Measurements from ENCODE around the gene CEND1.

CEND1 gene

GRCh38 chr11:765802-766091, 24.1 kb downstream of the CEND1 start:
- Histone ChIP-seq H3K36me3 (peaks cover 78 to 96% (median 90%) of the 10 kb centered on the region in 11 experiments), H3K27ac (no peak overlapping the region), H3K9ac (peak overlapping the region in 5 of 11 experiments; percentile 22 to 48 (median 27); a peak in 5 of 22 replicates), H3K4me2 (peak overlapping the region in 2 of 11 experiments; percentile 27 to 61; a peak in 2 of 22 replicates), H4K20me1 (peaks cover 57 to 99% (median 83%) of the 10 kb centered on the region in 11 experiments), H3K27me3 (no peaks in the 10 kb centered on the region), H3K9me3 (replicated peaks in 1 of 11) (no peaks in the 10 kb centered on the region), H3K4me3 (no peak overlapping the region), H3K4me1 (peaks cover 0 to 37% (median 8%) of the 10 kb centered on the region in 10 experiments; a peak in 12 of 20 replicates)
- TF ChIP-seq Cebpa-rat (IDR thresholded peaks at IDR 0.05), result 0 out of 22 replicates have a peak, but pooled peaks of 2 of the 11 experiments have one; percentile 13 to 20

- H3K4me2 ChIP-seq, result no peak overlapping the region; a peak in 1 of 22 replicates
- H3K27ac ChIP-seq, result no peak overlapping the region
- H3K9ac ChIP-seq, result peak overlapping the region in 5 of 11 experiments; percentile 22 to 48 (median 27); a peak in 5 of 22 replicates
- H4K20me1 ChIP-seq, result peaks cover 52 to 99% (median 83%) of the 10 kb centered on the region in 11 experiments
- no peaks in the 10 kb centered on the region for H3K27me3 ChIP-seq
- peaks cover 0 to 39% (median 8%) of the 10 kb centered on the region in 10 experiments; a peak in 12 of 20 replicates for H3K4me1 ChIP-seq
- TF ChIP-seq Cebpa-rat (IDR thresholded peaks at IDR 0.05), result no peak
- H3K9me3 ChIP-seq (replicated peaks in 1 of 11), result no peaks in the 10 kb centered on the region
- H3K36me3 ChIP-seq, result peaks cover 78 to 96% (median 90%) of the 10 kb centered on the region in 11 experiments
- H3K4me3 ChIP-seq, result no peak overlapping the region
These were observed 24.7 kb downstream of the CEND1 start for GRCh38 chr11:765025-765801.

DNA sequence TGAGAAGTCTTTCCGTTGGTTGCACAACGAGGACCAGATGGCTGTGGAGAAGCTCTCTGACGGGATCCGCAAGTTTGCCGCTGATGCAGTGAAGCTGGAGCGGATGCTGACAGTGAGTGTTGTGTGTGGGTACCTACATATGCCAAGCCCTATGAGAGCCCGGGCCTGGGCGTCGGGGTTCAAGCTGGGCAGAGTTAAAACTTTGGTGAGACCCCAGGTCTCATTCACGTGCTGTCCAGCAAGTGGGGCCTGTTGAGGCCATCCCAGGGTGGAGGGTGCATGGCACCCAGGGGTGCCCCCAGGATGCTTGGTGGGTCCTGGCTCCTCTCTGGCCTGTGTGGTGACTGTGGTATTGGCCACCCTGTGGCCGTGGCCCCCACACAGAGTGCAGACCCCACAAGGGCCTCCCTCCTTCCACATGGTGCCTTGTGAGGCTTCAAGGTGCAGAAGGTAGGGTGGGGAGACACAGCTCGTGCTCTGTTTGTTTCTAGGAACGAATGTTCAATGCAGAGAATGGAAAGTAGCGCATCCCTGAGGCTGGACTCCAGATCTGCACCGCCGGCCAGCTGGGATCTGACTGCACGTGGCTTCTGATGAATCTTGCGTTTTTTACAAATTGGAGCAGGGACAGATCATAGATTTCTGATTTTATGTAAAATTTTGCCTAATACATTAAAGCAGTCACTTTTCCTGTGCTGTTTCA, 25.4 kb downstream of the CEND1 start:
- Histone ChIP-seq H3K4me3 (no peak overlapping the region), H3K9me3 (replicated peaks in 1 of 11) (no peaks in the 10 kb centered on the region), H4K20me1 (peaks cover 49 to 99% (median 85%) of the 10 kb centered on the region in 11 experiments), H3K9ac (no peak overlapping the region), H3K36me3 (peaks cover 78 to 97% (median 92%) of the 10 kb centered on the region in 11 experiments), H3K4me2 (no peak overlapping the region), H3K27me3 (no peaks in the 10 kb centered on the region), H3K27ac (no peak overlapping the region), H3K4me1 (peaks cover 0 to 43% (median 8%) of the 10 kb centered on the region in 10 experiments; a peak in 12 of 20 replicates)
- TF ChIP-seq Cebpa-rat (IDR thresholded peaks at IDR 0.05), result no peak

GRCh38 chr11:763549-764321, 26.2 kb downstream of the CEND1 start:
- no peak for TF ChIP-seq Cebpa-rat (IDR thresholded peaks at IDR 0.05)
- Histone ChIP-seq H4K20me1 (peaks cover 49 to 99% (median 89%) of the 10 kb centered on the region in 11 experiments), H3K27me3 (no peaks in the 10 kb centered on the region), H3K4me2 (no peak overlapping the region), H3K9ac (peak overlapping the region in 1 of 11 experiments; percentile 11; a peak in 1 of 22 replicates), H3K4me3 (no peak overlapping the region), H3K27ac (no peak overlapping the region), H3K4me1 (peaks cover 0 to 43% (median 8%) of the 10 kb centered on the region in 10 experiments; a peak in 12 of 20 replicates), H3K9me3 (replicated peaks in 1 of 11) (no peaks in the 10 kb centered on the region), H3K36me3 (peaks cover 86 to 97% (median 92%) of the 10 kb centered on the region in 11 experiments)

GRCh38 chr11:763073-763463, 26.8 kb downstream of the CEND1 start:
- Histone ChIP-seq H3K4me2 (no peak overlapping the region), H3K9me3 (replicated peaks in 1 of 11) (no peaks in the 10 kb centered on the region), H4K20me1 (peaks cover 50 to 99% (median 94%) of the 10 kb centered on the region in 11 experiments), H3K27ac (peak overlapping the region in 2 of 11 experiments; percentile 37 to 45; a peak in 1 of 22 replicates), H3K4me1 (peaks cover 0 to 43% (median 8%) of the 10 kb centered on the region in 10 experiments; a peak in 12 of 20 replicates), H3K27me3 (no peaks in the 10 kb centered on the region), H3K4me3 (no peak overlapping the region), H3K36me3 (peaks cover 91 to 97% (median 94%) of the 10 kb centered on the region in 11 experiments), H3K9ac (no peak overlapping the region)
- no peak for TF ChIP-seq Cebpa-rat (IDR thresholded peaks at IDR 0.05)

DNA sequence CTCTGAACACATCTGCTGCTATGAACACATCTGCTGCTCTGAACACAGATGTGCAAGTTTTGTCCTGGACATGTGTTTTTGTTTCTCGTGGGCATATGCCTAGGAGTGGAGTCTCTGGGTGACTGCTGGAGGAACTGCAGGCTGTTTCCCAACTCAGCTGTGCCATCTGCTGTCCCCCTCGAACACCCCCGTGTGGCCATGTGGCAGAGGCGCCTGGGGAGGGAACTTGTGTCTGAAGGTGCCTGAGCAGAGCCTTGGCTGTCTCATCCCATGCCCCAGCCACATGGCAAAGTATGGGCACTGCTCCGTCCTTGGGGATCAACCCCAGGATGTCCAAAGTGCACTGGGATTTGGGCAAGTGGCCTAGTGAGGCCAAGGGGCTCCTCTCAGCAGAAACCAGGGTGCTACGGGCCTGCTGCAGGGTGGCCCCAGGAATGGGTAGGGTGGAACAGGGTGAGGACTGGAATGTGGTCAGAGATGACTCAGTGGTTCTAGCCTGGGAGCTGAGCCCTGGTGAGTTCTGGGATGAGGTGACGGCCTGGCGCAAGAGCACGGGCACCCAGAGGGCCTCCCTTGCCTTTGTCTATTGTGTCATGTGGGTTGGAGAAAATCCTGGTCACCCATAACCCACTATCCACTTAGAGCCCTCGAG, 27.3 kb downstream of the CEND1 start:
- Histone ChIP-seq H3K4me3 (no peak overlapping the region), H4K20me1 (peaks cover 54 to 99% (median 97%) of the 10 kb centered on the region in 11 experiments), H3K27ac (peak overlapping the region in 5 of 11 experiments; percentile 15 to 45 (median 32); a peak in 5 of 22 replicates), H3K27me3 (no peaks in the 10 kb centered on the region), H3K4me1 (peaks cover 0 to 42% (median 8%) of the 10 kb centered on the region in 10 experiments; a peak in 12 of 20 replicates), H3K9ac (peak overlapping the region in 1 of 11 experiments; percentile 10; a peak in 1 of 22 replicates), H3K36me3 (peaks cover 95 to 98% (median 97%) of the 10 kb centered on the region in 11 experiments), H3K9me3 (replicated peaks in 1 of 11) (no peaks in the 10 kb centered on the region), H3K4me2 (peak overlapping the region in 2 of 11 experiments; percentile 14 to 18; a peak in 1 of 22 replicates)
- no peak; a peak in 1 of 22 replicates for TF ChIP-seq Cebpa-rat (IDR thresholded peaks at IDR 0.05)

DNA sequence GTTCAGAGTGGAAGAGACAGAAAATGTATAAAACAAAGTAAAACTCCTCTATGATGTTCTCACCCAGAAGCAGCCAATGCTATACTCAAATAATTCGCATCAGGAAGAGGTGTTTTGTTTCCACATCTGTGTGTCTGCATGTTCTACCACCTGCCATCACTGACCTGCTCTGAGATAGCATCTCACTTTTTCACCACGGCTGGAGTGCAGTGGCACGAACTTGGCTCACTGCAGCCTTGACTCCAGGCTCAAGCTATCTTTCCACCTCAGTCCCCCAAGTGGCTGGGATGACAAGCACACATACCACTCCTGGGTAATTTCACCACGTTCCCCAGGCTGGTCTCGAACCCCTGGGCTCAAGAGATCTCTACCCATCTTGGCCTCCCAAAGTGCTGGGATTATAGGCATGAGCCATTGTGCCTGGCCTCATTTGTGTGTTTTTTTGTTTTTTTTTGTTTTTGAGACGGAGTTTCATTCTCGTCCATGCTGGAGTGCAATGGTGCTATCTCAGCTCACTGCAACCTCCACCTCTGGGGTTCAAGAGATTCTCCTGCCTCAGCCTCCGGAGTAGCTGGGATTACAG, 28.3 kb downstream of the CEND1 start:
- Histone ChIP-seq H3K27ac (no peak overlapping the region), H3K27me3 (no peaks in the 10 kb centered on the region), H3K4me2 (no peak overlapping the region), H4K20me1 (peaks cover 51 to 99% (median 97%) of the 10 kb centered on the region in 11 experiments), H3K36me3 (peaks cover 95 to 98% (median 97%) of the 10 kb centered on the region in 11 experiments), H3K4me1 (peaks cover 0 to 33% (median 8%) of the 10 kb centered on the region in 10 experiments; a peak in 12 of 20 replicates), H3K4me3 (no peak overlapping the region), H3K9me3 (replicated peaks in 1 of 11) (no peaks in the 10 kb centered on the region), H3K9ac (0 out of 22 replicates have a peak overlapping the region, but pooled peaks of 1 of the 11 experiments have one; percentile 3)
- TF ChIP-seq Cebpa-rat (IDR thresholded peaks at IDR 0.05), result no peak
